PC-9 (cell line): ENCODE data around the gene GOT2. TPM values are rescaled to one million over a fixed set of nuclear protein-coding genes. Genes with fewer than 3 reads are reported as not detected.
"Not testable (repeated sequence)": the region's sequence is repeated elsewhere in the genome, so short reads cannot be mapped to it uniquely, and the experiment has no call there.

Experiments
- Bru-seq: library from RNA; stranded (reverse); fragments of 400-500 nt; gene quantifications from one replicate; lab custom pipeline; 2021; lab: Mats Ljungman, UMichigan
- BruChase-seq, 2 experiments: library from RNA; stranded (reverse); fragments of 400-500 nt; gene quantifications; one replicate each; lab custom pipeline; 2021; lab: Mats Ljungman, UMichigan
- BruUV-seq: library from RNA; stranded (reverse); fragments of 400-500 nt; replicated peaks from 2 replicates; lab custom pipeline; 2021; lab: Mats Ljungman, UMichigan
- CTCF ChIA-PET: fragments of 300-600 bp; sonication (Branson Sonifier 250); formaldehyde crosslinking; loops from one replicate; lab custom pipeline; 2022; ENCODE audit warnings: antibody characterized with exemption; lab: Charles Lee
- POLR2A ChIA-PET: fragments of 300-600 bp; sonication (Branson Sonifier 250); formaldehyde crosslinking; loops from one replicate; lab custom pipeline; 2022; ENCODE audit warnings: antibody characterized with exemption; ENCODE audit not compliant: unreplicated experiment; lab: Charles Lee
- DNase-seq, 2 experiments: peaks; one replicate each; pipeline versions ENCODE4 v3.0.0 to v3.0.0-alpha.2; 2015 to 2022; ENCODE audit warnings: mixed read lengths in 1 of 2
- H2AFZ ChIP-seq: fragments of 200-600 bp; sonication (generic); 2 replicates; pipeline ENCODE4 v1.8.1; 2017; ENCODE audit warnings: antibody characterized with exemption
- H3F3A ChIP-seq: fragments of 200-600 bp; sonication (generic); 2 replicates; pipeline ENCODE4 v1.8.1; 2017; ENCODE audit warnings: antibody characterized with exemption, mild to moderate bottlenecking, low read depth; ENCODE audit not compliant: insufficient read depth
- H3K27ac ChIP-seq: fragments of 200-600 bp; sonication (generic); 2 replicates; pipeline ENCODE4 v1.6.1; 2016; ENCODE audit warnings: mixed run types
- H3K27me3 ChIP-seq: fragments of 200-600 bp; sonication (generic); 2 replicates; pipeline ENCODE4 v1.6.1; 2016; ENCODE audit warnings: low read depth, mixed run types; ENCODE audit not compliant: insufficient read depth
- H3K36me3 ChIP-seq: fragments of 200-600 bp; sonication (generic); 2 replicates; pipeline ENCODE4 v1.6.1; 2016; ENCODE audit warnings: low read depth, mixed run types
- H3K4me1 ChIP-seq: fragments of 200-600 bp; sonication (generic); replicated peaks from 2 replicates; pipeline ENCODE4 v1.6.1; 2016; ENCODE audit warnings: mixed run types; ENCODE audit not compliant: insufficient read depth
- H3K4me2 ChIP-seq: fragments of 200-600 bp; sonication (generic); 2 replicates; pipeline ENCODE4 v1.6.1; 2017; ENCODE audit warnings: mixed run types
- H3K4me3 ChIP-seq: fragments of 200-600 bp; sonication (generic); 2 replicates; pipeline ENCODE4 v1.6.1; 2016; ENCODE audit warnings: mixed run types
- H3K79me2 ChIP-seq: fragments of 200-600 bp; sonication (generic); 2 replicates; pipeline ENCODE4 v1.6.1; 2017; ENCODE audit warnings: low read depth, mixed run types
- H3K9me2 ChIP-seq: fragments of 200-600 bp; sonication (generic); 2 replicates; pipeline ENCODE4 v1.8.1; 2017; ENCODE audit warnings: mild to moderate bottlenecking; ENCODE audit not compliant: insufficient read depth
- H3K9me3 ChIP-seq: fragments of 200-600 bp; sonication (generic); 2 replicates; pipeline ENCODE4 v1.8.1; 2016; ENCODE audit warnings: low read depth; ENCODE audit not compliant: insufficient read depth
- H4K20me1 ChIP-seq: fragments of 200-600 bp; sonication (generic); 2 replicates; pipeline ENCODE4 v1.8.1; 2017; ENCODE audit not compliant: insufficient read depth
- EZH2 ChIP-seq: fragments of 200-600 bp; sonication (generic); IDR thresholded peaks from 2 replicates; pipeline ENCODE4 v1.8.0; 2017; ENCODE audit warnings: antibody characterized with exemption, low read depth
- intact Hi-C: fragments of 100-400 bp; cut with micrococcal nuclease; formaldehyde crosslinking; loops from one replicate; pipeline ENCODE4 v1.10.0; 2022; ENCODE audit not compliant: unreplicated experiment
- long read RNA-seq: library from polyadenylated mRNA; stranded (forward); transcript quantifications from one replicate; pipeline ENCODE4 v2.0.0, GENCODE V29; 2022
- total RNA-seq: library from RNA; stranded (reverse); gene quantifications from 2 replicates; pipeline ENCODE4 v1.2.3, GENCODE V29; 2021
- TF ChIP-seq, protein P1 (sequence below): fragments of 200-600 bp; sonication (generic); conservative IDR thresholded peaks from 2 replicates; pipeline ENCODE4 v1.6.1; 2017; ENCODE audit warnings: mixed run types, antibody characterized with exemption, mild to moderate bottlenecking, moderate library complexity

The GOT2 gene
- total RNA-seq (105 and 125 TPM in 2 replicates), Bru-seq, nascent RNA (percentile 83 among the genes with signal in this experiment), BruChase-seq, experiment 1, labeled RNA remaining after a 2-hour chase (percentile 73 among the genes with signal in this experiment), BruChase-seq, experiment 2, labeled RNA remaining after a 6-hour chase (percentile 89 among the genes with signal in this experiment)
- long read RNA-seq, transcript GOT2-201 (10 exons, 2,462 nt), result major isoform, 199 of 225 reads
- long read RNA-seq, partial matches to known transcripts, result 15 of 225 reads
- long read RNA-seq, other reads (novel, unspliced or antisense), result 11 of 225 reads

- POLR2A ChIA-PET, result interaction anchor here (0.6 kb wide), 1 partner anchor 405 kb away, joined by 3 read pairs; no protein-coding TSS in a partner anchor
- BruUV-seq, result no TSS peak
- CTCF ChIA-PET, result no interaction called here
Measured at GRCh38 chr16:58733671-58734458, at the start of gene GOT2. GOT2 (minus strand) TSS chr16:58734316; CDS start chr16:58734228, 88 bp downstream.

GRCh38 chr16:58779291-58779690, 45.2 kb upstream of the GOT2 start:
- H3K36me3 ChIP-seq, H2AFZ ChIP-seq, H3K9me3 ChIP-seq, DNase-seq, H3K4me1 ChIP-seq, H3K4me2 ChIP-seq, H3K9me2 ChIP-seq, H3K27ac ChIP-seq, CTCF ChIA-PET, H4K20me1 ChIP-seq, H3F3A ChIP-seq, intact Hi-C loops, H3K79me2 ChIP-seq, BruUV-seq, H3K4me3 ChIP-seq, POLR2A ChIA-PET: not testable (repeated sequence)
- peaks cover 11% of the 10 kb centered on the region for H3K27me3 ChIP-seq

More at GRCh38 chr16:58733671-58734458, at the start of gene GOT2:
- Histone ChIP-seq H3K9me2 (no peaks in the 10 kb centered on the region), H3K27ac (peak within 1 kb of the TSS; percentile 34), H4K20me1 (peaks cover 38% of the 10 kb centered on the region), H3K9me3 (no peaks in the 10 kb centered on the region), H2AFZ (peak within 1 kb of the TSS; percentile 99), H3K4me1 (peaks cover 18% of the 10 kb centered on the region), H3K27me3 (no peaks in the 10 kb centered on the region), H3K36me3 (peaks cover 6% of the 10 kb centered on the region; the same call in 1 of the 2 replicates), H3K79me2 (peaks cover 46% of the 10 kb centered on the region), H3K4me2 (peak within 1 kb of the TSS; percentile 94), H3K4me3 (peak within 1 kb of the TSS; percentile 83), H3F3A (no peaks in the 10 kb centered on the region)
- peak; percentile 77 to 88 for DNase-seq
- intact Hi-C loops, result no loop called here
- no peak for TF ChIP-seq EZH2
- TF ChIP-seq, protein P1, sequence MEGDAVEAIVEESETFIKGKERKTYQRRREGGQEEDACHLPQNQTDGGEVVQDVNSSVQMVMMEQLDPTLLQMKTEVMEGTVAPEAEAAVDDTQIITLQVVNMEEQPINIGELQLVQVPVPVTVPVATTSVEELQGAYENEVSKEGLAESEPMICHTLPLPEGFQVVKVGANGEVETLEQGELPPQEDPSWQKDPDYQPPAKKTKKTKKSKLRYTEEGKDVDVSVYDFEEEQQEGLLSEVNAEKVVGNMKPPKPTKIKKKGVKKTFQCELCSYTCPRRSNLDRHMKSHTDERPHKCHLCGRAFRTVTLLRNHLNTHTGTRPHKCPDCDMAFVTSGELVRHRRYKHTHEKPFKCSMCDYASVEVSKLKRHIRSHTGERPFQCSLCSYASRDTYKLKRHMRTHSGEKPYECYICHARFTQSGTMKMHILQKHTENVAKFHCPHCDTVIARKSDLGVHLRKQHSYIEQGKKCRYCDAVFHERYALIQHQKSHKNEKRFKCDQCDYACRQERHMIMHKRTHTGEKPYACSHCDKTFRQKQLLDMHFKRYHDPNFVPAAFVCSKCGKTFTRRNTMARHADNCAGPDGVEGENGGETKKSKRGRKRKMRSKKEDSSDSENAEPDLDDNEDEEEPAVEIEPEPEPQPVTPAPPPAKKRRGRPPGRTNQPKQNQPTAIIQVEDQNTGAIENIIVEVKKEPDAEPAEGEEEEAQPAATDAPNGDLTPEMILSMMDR, result peak; percentile 72

GRCh38 chr16:58773870-58774269, 39.8 kb upstream of the GOT2 start:
- no peak overlapping the region for H3K27ac ChIP-seq
- H3K36me3 ChIP-seq, result no peaks in the 10 kb centered on the region
- H3F3A ChIP-seq, result no peaks in the 10 kb centered on the region
- DNase-seq, result no peak
- TF ChIP-seq, protein P1, result no peak
- TF ChIP-seq EZH2, result no peak
- no peaks in the 10 kb centered on the region for H3K79me2 ChIP-seq
- H3K4me3 ChIP-seq, result no peak overlapping the region
- H3K4me2 ChIP-seq, result no peak overlapping the region
- H3K27me3 ChIP-seq, result peaks cover 64% of the 10 kb centered on the region
- H4K20me1 ChIP-seq, result no peaks in the 10 kb centered on the region
- no peaks in the 10 kb centered on the region for H3K4me1 ChIP-seq
- no peak overlapping the region for H2AFZ ChIP-seq
- intact Hi-C loops, result no loop called here
- H3K9me2 ChIP-seq, result no peaks in the 10 kb centered on the region
- no TSS peak for BruUV-seq
- H3K9me3 ChIP-seq, result no peaks in the 10 kb centered on the region
- CTCF ChIA-PET, result no interaction called here
- POLR2A ChIA-PET, result no interaction called here
